Keratinocyte (primary cell): Measurements from ENCODE around the gene HDAC3.

ENCODE experiments used
- EZH2 ChIP-seq: IDR thresholded peaks from one replicate; pipeline ENCODE4 v1.6.1; 2012; ENCODE audit warnings: inconsistent platforms, mild to moderate bottlenecking, low read length, moderate library complexity
- TF ChIP-seq, protein P1 (sequence below), 3 experiments: IDR thresholded peaks in 1 of 3; conservative IDR thresholded peaks in 1 of 3; optimal IDR thresholded peaks in 1 of 3; 2 replicates in 2 of 3; 3 replicates in 1 of 3; pipeline versions ENCODE3 to v1.5.1; 2011; ENCODE audit warnings: low read length in 3 of 3, mild to moderate bottlenecking in 3 of 3, moderate library complexity in 2 of 3, control low read depth in 1 of 3, inconsistent platforms in 1 of 3; ENCODE audit not compliant: insufficient read depth in 2 of 3; ENCODE audit errors: extremely low read depth in 1 of 3

DNA sequence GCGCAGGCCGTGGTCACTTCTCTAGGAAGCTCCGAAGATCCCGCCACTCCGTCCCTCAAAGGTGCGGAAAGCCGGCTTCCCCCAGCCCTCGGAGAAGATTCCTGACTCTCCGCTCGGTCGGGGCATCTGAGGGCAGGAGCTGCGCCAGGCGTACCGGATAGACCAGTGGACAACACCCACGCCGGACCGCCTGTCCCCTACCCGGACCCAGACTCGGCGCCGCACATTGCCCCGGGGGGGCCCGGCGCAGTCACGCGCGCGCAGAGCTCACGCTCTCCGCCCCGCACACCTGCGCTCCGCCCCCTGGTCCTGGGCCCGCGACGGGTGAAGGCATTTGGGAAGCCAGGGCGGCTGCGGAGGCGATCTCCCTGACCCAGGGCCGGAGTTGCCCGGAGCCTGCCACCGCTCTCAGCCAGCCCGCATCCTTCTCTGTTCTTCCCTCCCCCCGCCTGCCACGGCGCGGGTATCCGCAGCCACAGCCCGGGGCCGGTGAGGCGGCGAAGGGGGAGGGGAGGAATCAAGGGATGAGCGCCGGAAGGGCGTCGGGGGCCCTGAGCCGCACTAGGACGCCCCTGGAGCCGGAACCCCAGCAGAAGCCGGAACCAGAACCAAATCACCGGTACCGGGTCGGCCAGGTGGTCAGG lies 596 bp upstream of the HDAC3 start:
- TF ChIP-seq, protein P1, sequence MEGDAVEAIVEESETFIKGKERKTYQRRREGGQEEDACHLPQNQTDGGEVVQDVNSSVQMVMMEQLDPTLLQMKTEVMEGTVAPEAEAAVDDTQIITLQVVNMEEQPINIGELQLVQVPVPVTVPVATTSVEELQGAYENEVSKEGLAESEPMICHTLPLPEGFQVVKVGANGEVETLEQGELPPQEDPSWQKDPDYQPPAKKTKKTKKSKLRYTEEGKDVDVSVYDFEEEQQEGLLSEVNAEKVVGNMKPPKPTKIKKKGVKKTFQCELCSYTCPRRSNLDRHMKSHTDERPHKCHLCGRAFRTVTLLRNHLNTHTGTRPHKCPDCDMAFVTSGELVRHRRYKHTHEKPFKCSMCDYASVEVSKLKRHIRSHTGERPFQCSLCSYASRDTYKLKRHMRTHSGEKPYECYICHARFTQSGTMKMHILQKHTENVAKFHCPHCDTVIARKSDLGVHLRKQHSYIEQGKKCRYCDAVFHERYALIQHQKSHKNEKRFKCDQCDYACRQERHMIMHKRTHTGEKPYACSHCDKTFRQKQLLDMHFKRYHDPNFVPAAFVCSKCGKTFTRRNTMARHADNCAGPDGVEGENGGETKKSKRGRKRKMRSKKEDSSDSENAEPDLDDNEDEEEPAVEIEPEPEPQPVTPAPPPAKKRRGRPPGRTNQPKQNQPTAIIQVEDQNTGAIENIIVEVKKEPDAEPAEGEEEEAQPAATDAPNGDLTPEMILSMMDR (optimal IDR thresholded peaks at IDR 0.05 in 1 of 3, IDR thresholded peaks at IDR 0.05 in 1 of 3, conservative IDR thresholded peaks at IDR 0.05 in 1 of 3; ENCODE audit: extremely low read depth in 1 of 3, insufficient read depth in 2 of 3, low read length in 3 of 3) = no peak
- no peak for TF ChIP-seq EZH2
